ENCODE measurements around the gene LIAS.
"Not testable (repeated sequence)": the region's sequence is repeated elsewhere in the genome, so short reads cannot be mapped to it uniquely, and the experiment has no call there.

LIAS gene

GRCh38 chr4:39453738-39454137 is 5.1 kb upstream of the LIAS start:
- no peak for DNase-seq

- DNase-seq = no peak
Measured at GRCh38 chr4:39455486-39455885, 3.4 kb upstream of the LIAS start.

- DNase-seq = no peak
Measured at GRCh38 chr4:39456946-39457763, 1.7 kb upstream of the LIAS start.

GRCh38 chr4:39458161-39458504 is 723 bp upstream of the LIAS start:
- not testable (repeated sequence) for DNase-seq

- DNase-seq = no peak
Measured at GRCh38 chr4:39464886-39465501, 6.1 kb downstream of the LIAS start.

- no peak for DNase-seq
Measured at GRCh38 chr4:39466747-39467146, 7.9 kb downstream of the LIAS start.

GRCh38 chr4:39467464-39467863 is 8.6 kb downstream of the LIAS start:
- no peak for DNase-seq

- no peak for DNase-seq
Measured at GRCh38 chr4:39469429-39470077, 10.7 kb downstream of the LIAS start.

GRCh38 chr4:39470402-39470801 is 11.5 kb downstream of the LIAS start:
- DNase-seq = no peak

GRCh38 chr4:39472396-39472795 is 13.5 kb downstream of the LIAS start:
- no peak for DNase-seq

GRCh38 chr4:39476187-39476895 is 17.5 kb downstream of the LIAS start:
- no peak for DNase-seq

- DNase-seq = no peak
Measured at GRCh38 chr4:39480251-39480650, 21.4 kb downstream of the LIAS start.

- no peak for DNase-seq
Measured at GRCh38 chr4:39480902-39481695, 22.2 kb downstream of the LIAS start.

GRCh38 chr4:39484582-39485272 is 25.9 kb downstream of the LIAS start:
- DNase-seq = no peak

GRCh38 chr4:39486221-39486804 is 27.5 kb downstream of the LIAS start:
- DNase-seq = no peak

GRCh38 chr4:39490322-39490721 is 31.5 kb downstream of the LIAS start:
- DNase-seq = no peak

GRCh38 chr4:39494354-39494753 is 35.5 kb downstream of the LIAS start:
- DNase-seq = no peak

- no peak for DNase-seq
Measured at GRCh38 chr4:39495446-39496213, 36.8 kb downstream of the LIAS start.

GRCh38 chr4:39497909-39498726 is 39.3 kb downstream of the LIAS start:
- DNase-seq = no peak

GRCh38 chr4:39498727-39499020 is 39.8 kb downstream of the LIAS start:
- no peak for DNase-seq
